Measurements from ENCODE around the gene DMPK. TPM values are rescaled to one million over a fixed set of nuclear protein-coding genes. Genes with fewer than 3 reads are reported as not detected.
A peak's percentile ranks its signal among the peaks of the same experiment; 100 is the strongest.

DMPK gene
- polyA plus RNA-seq, 1 donor from 2014 or later = 34.3 TPM

GRCh38 chr19:45765702-45766295 is 16.5 kb downstream of the DMPK start:
- no peaks in the 10 kb centered on the region for H3K36me3 ChIP-seq (ENCODE audit: insufficient read depth, low read length)
- no peak overlapping the region for H3K27ac ChIP-seq (ENCODE audit: low read length)
- peaks cover 22% of the 10 kb centered on the region for H3K27me3 ChIP-seq (ENCODE audit: insufficient read depth, low read depth, low read length)
- no peak overlapping the region for H2AFZ ChIP-seq (ENCODE audit: low read depth, low read length)
- no peak overlapping the region for H3K4me3 ChIP-seq (ENCODE audit: low read length)
- H3K9ac ChIP-seq (ENCODE audit: low read length) = no peak overlapping the region
- H3K9me2 ChIP-seq (ENCODE audit: insufficient read depth, low read length) = no peaks in the 10 kb centered on the region
- TF ChIP-seq EP300 (conservative IDR thresholded peaks at IDR 0.05; ENCODE audit: poor library complexity, severe bottlenecking) (no peak), POLR2AphosphoS5 (IDR thresholded peaks at IDR 0.05) (no peak), RAD21 (conservative IDR thresholded peaks at IDR 0.05) (no peak), MXI1 (conservative IDR thresholded peaks at IDR 0.05; ENCODE audit: poor library complexity, severe bottlenecking) (no peak), SMC3 (conservative IDR thresholded peaks at IDR 0.05; ENCODE audit: poor library complexity) (no peak), EZH2 (IDR thresholded peaks at IDR 0.05; ENCODE audit: borderline replicate concordance, insufficient read depth, low read length, poor library complexity, severe bottlenecking) (no peak), TAF1 (IDR thresholded peaks at IDR 0.05; ENCODE audit: low read depth) (no peak)
- TF ChIP-seq, protein P1, sequence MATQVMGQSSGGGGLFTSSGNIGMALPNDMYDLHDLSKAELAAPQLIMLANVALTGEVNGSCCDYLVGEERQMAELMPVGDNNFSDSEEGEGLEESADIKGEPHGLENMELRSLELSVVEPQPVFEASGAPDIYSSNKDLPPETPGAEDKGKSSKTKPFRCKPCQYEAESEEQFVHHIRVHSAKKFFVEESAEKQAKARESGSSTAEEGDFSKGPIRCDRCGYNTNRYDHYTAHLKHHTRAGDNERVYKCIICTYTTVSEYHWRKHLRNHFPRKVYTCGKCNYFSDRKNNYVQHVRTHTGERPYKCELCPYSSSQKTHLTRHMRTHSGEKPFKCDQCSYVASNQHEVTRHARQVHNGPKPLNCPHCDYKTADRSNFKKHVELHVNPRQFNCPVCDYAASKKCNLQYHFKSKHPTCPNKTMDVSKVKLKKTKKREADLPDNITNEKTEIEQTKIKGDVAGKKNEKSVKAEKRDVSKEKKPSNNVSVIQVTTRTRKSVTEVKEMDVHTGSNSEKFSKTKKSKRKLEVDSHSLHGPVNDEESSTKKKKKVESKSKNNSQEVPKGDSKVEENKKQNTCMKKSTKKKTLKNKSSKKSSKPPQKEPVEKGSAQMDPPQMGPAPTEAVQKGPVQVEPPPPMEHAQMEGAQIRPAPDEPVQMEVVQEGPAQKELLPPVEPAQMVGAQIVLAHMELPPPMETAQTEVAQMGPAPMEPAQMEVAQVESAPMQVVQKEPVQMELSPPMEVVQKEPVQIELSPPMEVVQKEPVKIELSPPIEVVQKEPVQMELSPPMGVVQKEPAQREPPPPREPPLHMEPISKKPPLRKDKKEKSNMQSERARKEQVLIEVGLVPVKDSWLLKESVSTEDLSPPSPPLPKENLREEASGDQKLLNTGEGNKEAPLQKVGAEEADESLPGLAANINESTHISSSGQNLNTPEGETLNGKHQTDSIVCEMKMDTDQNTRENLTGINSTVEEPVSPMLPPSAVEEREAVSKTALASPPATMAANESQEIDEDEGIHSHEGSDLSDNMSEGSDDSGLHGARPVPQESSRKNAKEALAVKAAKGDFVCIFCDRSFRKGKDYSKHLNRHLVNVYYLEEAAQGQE (IDR thresholded peaks at IDR 0.05; ENCODE audit: borderline replicate concordance) = no peak
- TF ChIP-seq, protein P2, sequence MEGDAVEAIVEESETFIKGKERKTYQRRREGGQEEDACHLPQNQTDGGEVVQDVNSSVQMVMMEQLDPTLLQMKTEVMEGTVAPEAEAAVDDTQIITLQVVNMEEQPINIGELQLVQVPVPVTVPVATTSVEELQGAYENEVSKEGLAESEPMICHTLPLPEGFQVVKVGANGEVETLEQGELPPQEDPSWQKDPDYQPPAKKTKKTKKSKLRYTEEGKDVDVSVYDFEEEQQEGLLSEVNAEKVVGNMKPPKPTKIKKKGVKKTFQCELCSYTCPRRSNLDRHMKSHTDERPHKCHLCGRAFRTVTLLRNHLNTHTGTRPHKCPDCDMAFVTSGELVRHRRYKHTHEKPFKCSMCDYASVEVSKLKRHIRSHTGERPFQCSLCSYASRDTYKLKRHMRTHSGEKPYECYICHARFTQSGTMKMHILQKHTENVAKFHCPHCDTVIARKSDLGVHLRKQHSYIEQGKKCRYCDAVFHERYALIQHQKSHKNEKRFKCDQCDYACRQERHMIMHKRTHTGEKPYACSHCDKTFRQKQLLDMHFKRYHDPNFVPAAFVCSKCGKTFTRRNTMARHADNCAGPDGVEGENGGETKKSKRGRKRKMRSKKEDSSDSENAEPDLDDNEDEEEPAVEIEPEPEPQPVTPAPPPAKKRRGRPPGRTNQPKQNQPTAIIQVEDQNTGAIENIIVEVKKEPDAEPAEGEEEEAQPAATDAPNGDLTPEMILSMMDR (IDR thresholded peaks at IDR 0.05; ENCODE audit: poor library complexity, severe bottlenecking) = no peak
- no peaks in the 10 kb centered on the region for H3K9me3 ChIP-seq (ENCODE audit: low read length)
- H3K79me2 ChIP-seq (replicated peaks; ENCODE audit: insufficient read depth, low read length) = no peaks in the 10 kb centered on the region
- H3K4me2 ChIP-seq (ENCODE audit: low read length) = no peak overlapping the region
- no peaks in the 10 kb centered on the region for H4K20me1 ChIP-seq (ENCODE audit: insufficient read depth)
- H3F3A ChIP-seq (ENCODE audit: insufficient read depth, low read length, poor library complexity, severe bottlenecking) = no peaks in the 10 kb centered on the region

DNA sequence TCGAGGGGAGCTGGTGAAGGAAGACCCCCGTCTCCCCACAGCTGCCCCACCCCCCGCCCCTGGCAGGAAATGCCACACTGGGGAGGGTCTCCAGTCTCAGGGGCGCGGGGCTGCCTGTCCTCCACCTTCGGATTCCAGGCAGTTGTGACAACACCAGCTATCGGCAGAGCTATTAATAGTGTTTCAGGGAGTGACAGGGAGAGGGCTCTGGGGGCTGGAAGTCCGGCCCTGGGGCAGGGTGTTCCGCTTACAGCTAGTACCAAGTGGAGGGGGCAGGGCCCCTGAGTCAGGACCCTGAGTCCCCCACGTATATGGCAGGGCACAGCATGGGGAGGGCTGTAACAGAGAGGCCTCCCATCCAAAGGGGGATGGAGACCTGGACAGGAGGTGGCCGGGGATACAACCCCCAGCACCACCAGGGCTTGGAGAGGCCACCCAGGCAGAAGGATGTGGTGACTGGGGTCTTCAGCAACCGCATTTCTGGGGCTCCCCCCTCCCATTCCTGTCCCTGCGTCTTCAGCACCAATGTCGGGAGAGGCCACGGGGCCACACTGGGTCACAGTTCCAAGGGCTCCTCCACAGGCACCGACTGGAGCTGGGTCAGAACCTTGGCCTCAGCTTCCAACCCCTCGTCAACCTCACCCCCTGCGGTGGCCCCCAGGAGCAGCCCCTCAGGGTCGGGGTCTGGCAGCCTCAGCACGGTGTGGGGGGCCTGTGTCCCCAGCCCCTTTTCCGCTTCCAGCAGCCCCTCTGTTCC is 17.2 kb downstream of the DMPK start:
- Histone ChIP-seq H3K4me2 (ENCODE audit: low read length) (no peak overlapping the region), H3K79me2 (replicated peaks; ENCODE audit: insufficient read depth, low read length) (no peaks in the 10 kb centered on the region), H3K9me2 (ENCODE audit: insufficient read depth, low read length) (no peaks in the 10 kb centered on the region), H3K4me3 (ENCODE audit: low read length) (peak overlapping the region; percentile 2), H3K27ac (ENCODE audit: low read length) (no peak overlapping the region), H3K36me3 (ENCODE audit: insufficient read depth, low read length) (no peaks in the 10 kb centered on the region), H4K20me1 (ENCODE audit: insufficient read depth) (no peaks in the 10 kb centered on the region), H3K27me3 (ENCODE audit: insufficient read depth, low read depth, low read length) (peaks cover 22% of the 10 kb centered on the region), H3K9me3 (ENCODE audit: low read length) (no peaks in the 10 kb centered on the region), H3K9ac (ENCODE audit: low read length) (peak overlapping the region; percentile 30), H2AFZ (ENCODE audit: low read depth, low read length) (no peak overlapping the region), H3F3A (ENCODE audit: insufficient read depth, low read length, poor library complexity, severe bottlenecking) (no peaks in the 10 kb centered on the region)
- TF ChIP-seq EZH2 (IDR thresholded peaks at IDR 0.05; ENCODE audit: borderline replicate concordance, insufficient read depth, low read length, poor library complexity, severe bottlenecking) = no peak
- TF ChIP-seq, protein P2 (IDR thresholded peaks at IDR 0.05; ENCODE audit: poor library complexity, severe bottlenecking) = no peak
- TF ChIP-seq, protein P1 (IDR thresholded peaks at IDR 0.05; ENCODE audit: borderline replicate concordance) = no peak
- TF ChIP-seq MXI1 (conservative IDR thresholded peaks at IDR 0.05; ENCODE audit: poor library complexity, severe bottlenecking) = no peak
- no peak for TF ChIP-seq RAD21 (conservative IDR thresholded peaks at IDR 0.05)
- no peak for TF ChIP-seq EP300 (conservative IDR thresholded peaks at IDR 0.05; ENCODE audit: poor library complexity, severe bottlenecking)
- TF ChIP-seq TAF1 (IDR thresholded peaks at IDR 0.05; ENCODE audit: low read depth) = no peak
- no peak for TF ChIP-seq POLR2AphosphoS5 (IDR thresholded peaks at IDR 0.05)
- no peak for TF ChIP-seq SMC3 (conservative IDR thresholded peaks at IDR 0.05; ENCODE audit: poor library complexity)

All from neural cell (in vitro differentiated cells).